Smooth muscle cell (in vitro differentiated cells): ENCODE measurements around the gene RBM17. TPM values are rescaled to one million over a fixed set of nuclear protein-coding genes. Genes with fewer than 3 reads are reported as not detected.

Source experiments
- DNase-seq: peaks from one replicate; lab custom pipeline; 2025; ENCODE audit not compliant: unreplicated experiment; lab: John Stamatoyannopoulos, UW
- H2AFZ ChIP-seq: fragments of 200-600 bp; sonication (generic); 2 replicates; pipeline ENCODE4 v1.6.0; 2016; ENCODE audit warnings: antibody characterized with exemption, low read depth, mild to moderate bottlenecking
- H3F3A ChIP-seq: fragments of 200-600 bp; sonication (generic); 2 replicates; pipeline ENCODE4 v1.6.0; 2017; ENCODE audit warnings: antibody characterized with exemption, low read depth
- H3K27ac ChIP-seq: fragments of 200-600 bp; sonication (generic); 2 replicates; pipeline ENCODE4 v1.5.1; 2016; ENCODE audit warnings: low read depth, mild to moderate bottlenecking
- H3K27me3 ChIP-seq: fragments of 200-600 bp; sonication (generic); 2 replicates; pipeline ENCODE4 v1.6.1; 2016; ENCODE audit warnings: low read depth, mild to moderate bottlenecking
- H3K36me3 ChIP-seq: fragments of 200-600 bp; sonication (generic); 2 replicates; pipeline ENCODE4 v1.5.1; 2016; ENCODE audit warnings: low read depth
- H3K4me1 ChIP-seq: fragments of 200-600 bp; sonication (generic); 2 replicates; pipeline ENCODE4 v1.5.1; 2016; ENCODE audit warnings: low read depth
- H3K4me2 ChIP-seq: fragments of 200-600 bp; sonication (generic); 2 replicates; pipeline ENCODE4 v1.6.0; 2016; ENCODE audit warnings: mild to moderate bottlenecking
- H3K4me3 ChIP-seq: fragments of 200-600 bp; sonication (generic); 2 replicates; pipeline ENCODE4 v1.5.1; 2016; ENCODE audit warnings: mild to moderate bottlenecking
- H3K79me2 ChIP-seq: fragments of 200-600 bp; sonication (generic); 2 replicates; pipeline ENCODE4 v1.6.0; 2016; ENCODE audit warnings: low read depth, mild to moderate bottlenecking
- H3K9ac ChIP-seq: fragments of 200-600 bp; sonication (generic); 2 replicates; pipeline ENCODE4 v1.6.0; 2016; ENCODE audit warnings: low read depth
- H3K9me3 ChIP-seq: fragments of 200-600 bp; sonication (generic); replicated peaks from 2 replicates; pipeline ENCODE4 v1.5.1; 2016; ENCODE audit warnings: low read depth
- H4K20me1 ChIP-seq: fragments of 200-600 bp; sonication (generic); 2 replicates; pipeline ENCODE4 v1.6.0; 2016; ENCODE audit warnings: low read depth
- CTCF ChIP-seq: fragments of 200-600 bp; sonication (generic); IDR thresholded peaks from 2 replicates; pipeline ENCODE4 v1.5.1; 2017; ENCODE audit warnings: borderline replicate concordance, mild to moderate bottlenecking, antibody characterized with exemption; ENCODE audit not compliant: insufficient read depth, poor library complexity, severe bottlenecking
- WGBS: methylation state at CpG from one replicate; pipeline ENCODE4 v1.1.7; 2016; ENCODE audit warnings: low lambda C conversion rate; 5-methylcytosine and 5-hydroxymethylcytosine counted together
- polyA plus RNA-seq: library from polyadenylated mRNA; unstranded; fragments of >200 nt; fragmentation: Nextera tagmentation; extraction: Ambion mirVana; gene quantifications from 2 replicates; pipeline ENCODE4 v1.2.1, GENCODE V29; 2016
- total RNA-seq: library from RNA; depleted of rRNA; stranded (reverse); fragments of >200 nt; gene quantifications from 2 replicates; pipeline ENCODE4 v1.2.3, GENCODE V29; 2014

Gene RBM17
- total and polyA plus RNA-seq, 2 experiments from 2014 or later = 20.0 to 68.3 TPM

GRCh38 chr10:6135589-6136168 lies 46.8 kb downstream of the RBM17 start:
- Histone ChIP-seq H3K27me3 (no peaks in the 10 kb centered on the region), H3K4me2 (no peak overlapping the region), H3K4me1 (peaks cover 9% of the 10 kb centered on the region), H3K27ac (peak overlapping the region; percentile 3), H3K79me2 (no peaks in the 10 kb centered on the region), H3K4me3 (no peak overlapping the region), H4K20me1 (no peaks in the 10 kb centered on the region), H3F3A (peaks cover 1% of the 10 kb centered on the region), H3K9ac (no peak overlapping the region), H2AFZ (no peak overlapping the region), H3K36me3 (no peaks in the 10 kb centered on the region), H3K9me3 (no peaks in the 10 kb centered on the region)
- no peak for TF ChIP-seq CTCF
- no peak for DNase-seq
- 97% methylated on average over 8 of the region's 8 CpGs for WGBS

- H3K27ac ChIP-seq = peak overlapping the region; percentile 3
- no peaks in the 10 kb centered on the region for H3K36me3 ChIP-seq
- H3K27me3 ChIP-seq = no peaks in the 10 kb centered on the region
- no peak overlapping the region for H3K4me3 ChIP-seq
- H3F3A ChIP-seq = peaks cover 5% of the 10 kb centered on the region
- H3K9ac ChIP-seq = no peak overlapping the region
- no peaks in the 10 kb centered on the region for H3K79me2 ChIP-seq
- H2AFZ ChIP-seq = no peak overlapping the region
- H4K20me1 ChIP-seq = no peaks in the 10 kb centered on the region
- no peak for DNase-seq
- H3K4me1 ChIP-seq = peaks cover 13% of the 10 kb centered on the region
- peak overlapping the region; percentile 42 for H3K4me2 ChIP-seq
- H3K9me3 ChIP-seq = no peaks in the 10 kb centered on the region
- no peak for TF ChIP-seq CTCF
- 57% methylated on average over 20 of the region's 20 CpGs for WGBS
Observed at GRCh38 chr10:6136215-6137201, 47.7 kb downstream of the RBM17 start.

GRCh38 chr10:6138456-6138855 lies 49.6 kb downstream of the RBM17 start:
- Histone ChIP-seq H3F3A (peaks cover 5% of the 10 kb centered on the region), H3K4me1 (peaks cover 18% of the 10 kb centered on the region), H3K27me3 (no peaks in the 10 kb centered on the region), H3K9ac (no peak overlapping the region), H2AFZ (no peak overlapping the region), H3K79me2 (no peaks in the 10 kb centered on the region), H4K20me1 (no peaks in the 10 kb centered on the region), H3K4me2 (no peak overlapping the region), H3K9me3 (no peaks in the 10 kb centered on the region), H3K27ac (no peak overlapping the region), H3K4me3 (no peak overlapping the region), H3K36me3 (no peaks in the 10 kb centered on the region)
- DNase-seq = no peak
- TF ChIP-seq CTCF = no peak
- WGBS = 95% methylated on average over 11 of the region's 11 CpGs
